ENCODE data around the gene CEP164.
"Not testable (repeated sequence)": the region's sequence is repeated elsewhere in the genome, so short reads cannot be mapped to it uniquely, and the experiment has no call there.

Gene CEP164

GRCh38 chr11:117392001-117392690 lies 64.5 kb downstream of the CEP164 start:
- no peak overlapping the region for H3K4me3 ChIP-seq (ENCODE audit: low read depth, low read length)

- H3K4me3 ChIP-seq (ENCODE audit: low read depth, low read length), result no peak overlapping the region
These were observed 65.3 kb downstream of the CEP164 start for GRCh38 chr11:117392979-117393378.

DNA sequence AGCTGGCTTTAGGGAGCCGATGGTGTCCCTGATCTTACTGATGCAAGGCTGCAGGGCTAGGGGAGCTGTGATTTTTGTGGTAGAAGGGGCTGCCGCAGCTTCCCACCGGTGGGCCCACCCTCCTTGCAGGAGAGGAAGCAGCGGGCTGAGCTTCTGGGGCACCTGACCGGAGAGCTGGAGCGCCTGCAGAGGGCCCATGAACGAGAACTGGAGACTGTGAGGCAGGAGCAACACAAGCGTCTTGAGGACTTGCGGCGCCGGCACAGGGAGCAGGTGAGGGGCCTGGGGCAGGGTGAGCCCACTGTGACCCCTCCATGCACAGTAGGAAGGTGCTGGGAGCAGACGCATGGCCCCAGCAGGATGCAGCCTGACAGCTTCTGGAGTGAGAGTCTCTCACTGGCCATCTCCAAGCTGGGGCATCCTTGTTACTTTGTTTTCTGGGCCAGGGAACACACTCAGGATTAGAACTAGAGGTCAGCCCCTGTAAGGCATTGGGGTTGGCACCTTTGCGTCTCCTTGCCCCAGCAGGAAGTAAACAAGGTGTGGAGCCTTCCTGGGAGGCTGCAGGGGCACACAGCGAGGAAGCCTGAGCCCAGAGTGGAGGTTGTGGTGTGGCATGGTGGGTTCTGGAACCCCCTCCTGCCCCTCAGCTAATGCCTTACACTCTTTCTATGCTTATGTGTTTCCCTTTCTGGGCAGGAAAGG lies 66.7 kb downstream of the CEP164 start:
- no peak overlapping the region for H3K4me3 ChIP-seq (ENCODE audit: low read depth, low read length)

DNA sequence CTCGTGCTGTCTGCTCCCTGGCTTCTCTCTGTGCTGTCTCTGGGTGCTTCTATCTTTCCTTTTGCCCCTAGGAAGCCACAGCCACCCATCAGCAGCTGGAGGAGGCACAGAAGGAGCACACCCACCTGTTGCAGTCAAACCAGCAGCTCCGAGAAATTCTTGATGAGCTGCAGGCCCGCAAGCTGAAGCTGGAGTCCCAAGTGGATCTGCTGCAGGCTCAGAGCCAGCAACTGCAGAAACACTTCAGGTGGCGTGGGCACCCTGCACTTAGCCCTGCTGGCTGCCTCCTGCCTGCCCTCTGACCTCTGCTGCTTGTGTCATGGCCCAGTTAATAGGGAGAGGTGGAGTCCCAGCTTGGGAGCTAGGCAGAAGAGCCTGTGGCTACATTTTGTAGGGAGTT lies 67.8 kb downstream of the CEP164 start:
- H3K4me3 ChIP-seq (ENCODE audit: low read depth, low read length), result no peak overlapping the region

- no peak overlapping the region for H3K4me3 ChIP-seq (ENCODE audit: low read depth, low read length)
These were observed 69.3 kb downstream of the CEP164 start for GRCh38 chr11:117396970-117397369.

DNA sequence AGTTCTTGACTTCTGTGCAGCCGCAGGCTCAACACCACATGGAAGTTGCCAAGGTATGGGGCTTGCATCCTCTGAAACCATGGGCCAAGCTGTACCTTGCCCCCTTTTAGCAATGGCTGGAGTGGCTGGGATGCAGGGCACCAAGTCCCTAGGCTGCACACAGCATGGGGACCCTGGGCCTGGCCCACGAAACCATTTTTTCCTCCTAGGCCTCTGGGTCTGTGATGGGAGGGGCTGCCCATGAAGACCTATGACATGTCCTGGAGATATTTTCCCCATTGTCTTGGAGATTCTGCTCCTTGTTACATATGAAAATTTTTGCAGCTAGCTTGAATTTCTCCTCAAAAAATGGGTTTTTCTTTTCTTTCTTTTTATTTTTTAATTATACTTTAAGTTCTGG lies 71.0 kb downstream of the CEP164 start:
- not testable (repeated sequence) for H3K4me3 ChIP-seq (ENCODE audit: low read depth, low read length)

- H3K4me3 ChIP-seq (ENCODE audit: low read depth, low read length), result not testable (repeated sequence)
These were observed 71.6 kb downstream of the CEP164 start for GRCh38 chr11:117399100-117399840.

GRCh38 chr11:117405898-117406297 lies 78.2 kb downstream of the CEP164 start:
- not testable (repeated sequence) for H3K4me3 ChIP-seq (ENCODE audit: low read depth, low read length)

GRCh38 chr11:117407016-117407415 lies 79.4 kb downstream of the CEP164 start:
- H3K4me3 ChIP-seq (ENCODE audit: low read depth, low read length), result no peak overlapping the region

GRCh38 chr11:117408356-117408755 lies 80.7 kb downstream of the CEP164 start:
- no peak overlapping the region for H3K4me3 ChIP-seq (ENCODE audit: low read depth, low read length)

DNA sequence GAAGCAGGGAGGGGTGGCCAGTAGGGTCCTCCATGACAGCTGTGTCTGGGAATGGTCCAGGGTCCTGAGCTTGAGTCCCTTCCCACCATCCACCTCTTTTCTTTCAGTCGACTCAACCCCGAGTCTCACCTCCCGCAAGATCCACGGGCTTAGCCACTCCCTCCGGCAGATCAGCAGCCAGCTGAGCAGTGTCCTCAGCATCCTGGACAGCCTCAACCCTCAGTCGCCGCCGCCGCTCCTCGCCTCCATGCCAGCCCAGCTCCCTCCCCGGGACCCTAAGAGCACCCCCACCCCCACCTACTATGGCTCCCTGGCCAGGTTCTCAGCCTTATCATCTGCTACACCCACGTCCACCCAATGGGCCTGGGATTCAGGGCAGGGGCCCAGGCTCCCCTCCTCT lies 81.9 kb downstream of the CEP164 start:
- H3K4me3 ChIP-seq (ENCODE audit: low read depth, low read length), result no peak overlapping the region

DNA sequence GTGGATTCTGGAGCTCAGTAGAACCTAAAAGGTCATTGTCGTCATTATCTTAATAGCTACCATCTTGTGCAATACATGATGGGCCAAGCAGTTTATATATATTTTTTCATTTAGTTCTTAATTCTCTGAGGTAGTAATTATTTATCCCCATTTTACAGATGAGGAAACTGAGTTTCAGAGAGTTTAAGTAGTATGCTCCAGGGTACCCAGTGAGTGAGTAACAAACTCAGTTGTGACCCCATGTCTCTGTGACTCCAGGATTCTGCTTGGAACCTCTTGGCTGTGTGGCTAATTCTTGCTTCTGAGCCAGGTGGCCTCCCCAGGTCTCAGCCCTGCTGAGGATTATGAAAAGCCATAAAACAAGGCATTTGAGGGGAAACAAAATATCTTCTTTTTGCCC lies 82.6 kb downstream of the CEP164 start:
- no peak overlapping the region for H3K4me3 ChIP-seq (ENCODE audit: low read depth, low read length)

DNA sequence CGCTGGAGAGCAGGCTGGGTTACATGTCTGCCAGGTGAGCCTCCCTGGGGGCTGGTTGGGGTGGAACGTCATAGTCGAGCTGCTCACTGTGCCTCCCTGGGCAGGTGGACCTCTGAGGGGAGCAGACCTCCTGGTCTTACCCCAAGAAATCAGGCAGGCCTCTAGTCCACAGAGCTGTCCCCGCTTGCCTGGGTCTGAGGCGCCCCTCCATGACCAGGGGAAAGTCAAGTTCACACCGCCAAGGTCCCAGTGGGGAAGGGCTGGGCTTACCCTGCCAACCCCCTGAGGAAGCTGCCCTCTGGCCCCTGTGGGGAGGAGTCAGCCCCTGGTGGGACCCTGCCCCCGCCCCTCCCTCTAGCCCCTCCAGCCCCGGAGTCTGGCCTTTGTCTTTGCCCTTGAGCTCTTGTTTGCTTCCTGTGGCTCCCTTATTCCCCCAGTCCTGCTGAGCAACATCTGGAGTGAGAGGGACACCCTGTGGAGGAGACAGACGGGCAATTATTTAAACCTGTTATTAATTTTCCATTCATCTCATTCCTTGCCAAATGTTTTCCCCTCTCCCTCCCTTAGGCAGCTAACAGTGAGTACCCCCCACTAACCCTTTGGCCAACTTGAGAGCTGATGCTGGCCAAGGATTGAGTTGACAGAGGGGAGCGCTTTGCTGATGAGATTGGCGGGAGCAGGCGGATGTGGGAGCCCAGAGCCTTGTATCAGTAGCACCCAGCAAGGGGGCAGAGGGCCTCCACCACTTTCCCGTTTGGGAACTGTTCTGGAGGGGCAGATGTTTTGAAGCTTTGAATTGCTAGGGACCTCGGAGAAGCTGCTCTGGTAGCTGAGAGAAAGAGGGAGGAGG lies 83.4 kb downstream of the CEP164 start:
- H3K4me3 ChIP-seq (ENCODE audit: low read depth, low read length), result no peak overlapping the region

DNA sequence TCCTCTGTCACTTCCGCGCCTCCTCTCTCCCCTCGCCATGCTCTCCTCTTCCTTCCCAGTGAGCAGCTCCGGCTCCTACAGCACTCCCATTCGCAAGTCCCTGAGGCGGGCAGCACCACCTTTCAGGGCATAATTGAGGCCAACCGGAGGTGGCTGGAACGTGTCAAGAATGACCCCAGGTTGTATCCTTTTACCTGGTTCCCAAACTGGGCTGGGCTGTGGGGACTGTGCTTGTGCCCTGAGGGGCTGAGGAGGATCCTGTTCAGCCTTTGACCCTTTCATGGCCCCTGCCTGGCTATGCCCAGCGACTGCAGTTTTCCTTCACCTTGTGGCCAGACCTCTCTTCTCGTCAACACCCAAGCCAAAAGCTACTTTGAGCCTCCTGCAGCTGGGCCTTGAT lies 84.1 kb downstream of the CEP164 start:
- no peak overlapping the region for H3K4me3 ChIP-seq (ENCODE audit: low read depth, low read length)

GRCh38 chr11:117412176-117412575 lies 84.5 kb downstream of the CEP164 start:
- no peak overlapping the region for H3K4me3 ChIP-seq (ENCODE audit: low read depth, low read length)

GRCh38 chr11:117412653-117413275 lies 85.1 kb downstream of the CEP164 start:
- H3K4me3 ChIP-seq (ENCODE audit: low read depth, low read length), result no peak overlapping the region

DNA sequence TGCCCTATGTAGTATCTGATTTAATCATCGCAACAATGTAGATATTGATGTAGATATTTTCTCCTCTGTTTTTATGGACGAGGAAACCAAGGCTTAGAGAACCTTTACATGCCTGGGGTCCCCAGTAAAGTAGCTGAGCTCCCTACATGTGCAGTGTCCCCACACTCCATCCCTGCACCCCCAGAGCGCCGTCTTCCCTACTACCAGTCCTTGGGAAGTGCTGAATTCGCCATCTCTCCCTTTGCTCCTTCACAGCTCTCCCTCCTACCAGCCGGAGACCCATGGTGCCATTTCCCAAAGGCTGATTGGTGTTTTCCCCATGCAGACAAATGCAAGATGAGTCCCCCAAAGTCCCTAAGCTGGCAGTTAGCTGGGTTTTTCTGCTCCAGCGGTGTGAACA lies 86.0 kb downstream of the CEP164 start:
- H3K4me3 ChIP-seq (ENCODE audit: low read depth, low read length), result no peak overlapping the region

- H3K4me3 ChIP-seq (ENCODE audit: low read depth, low read length), result no peak overlapping the region
These were observed 87.1 kb downstream of the CEP164 start for GRCh38 chr11:117414724-117415123.

DNA sequence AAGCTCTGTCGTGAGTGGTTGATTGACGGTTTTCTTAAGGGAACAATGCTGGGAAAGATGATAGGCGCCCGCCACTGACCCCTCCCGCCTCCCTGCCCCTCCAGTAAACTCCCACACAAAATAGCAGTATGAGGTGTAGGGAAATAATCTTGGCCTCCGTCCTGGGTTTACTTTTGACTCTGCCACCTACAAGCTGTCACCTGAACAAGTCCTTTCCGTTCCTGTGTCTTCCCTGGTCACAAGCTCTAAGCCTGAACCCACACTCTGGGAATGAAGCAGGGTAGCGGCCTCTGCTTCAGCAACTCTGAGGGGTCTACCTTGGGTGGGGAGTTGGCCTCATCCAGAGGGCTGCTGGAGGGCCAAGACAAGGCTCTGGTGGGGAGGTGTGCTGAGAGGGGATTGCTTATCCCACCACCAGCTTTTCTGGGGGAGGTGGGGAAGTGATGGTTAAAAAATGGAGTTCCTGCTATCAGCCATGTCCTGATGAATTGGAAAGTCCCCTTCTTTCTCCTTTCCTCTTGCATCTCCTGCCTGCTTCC lies 87.8 kb downstream of the CEP164 start:
- H3K4me3 ChIP-seq (ENCODE audit: low read depth, low read length), result no peak overlapping the region

DNA sequence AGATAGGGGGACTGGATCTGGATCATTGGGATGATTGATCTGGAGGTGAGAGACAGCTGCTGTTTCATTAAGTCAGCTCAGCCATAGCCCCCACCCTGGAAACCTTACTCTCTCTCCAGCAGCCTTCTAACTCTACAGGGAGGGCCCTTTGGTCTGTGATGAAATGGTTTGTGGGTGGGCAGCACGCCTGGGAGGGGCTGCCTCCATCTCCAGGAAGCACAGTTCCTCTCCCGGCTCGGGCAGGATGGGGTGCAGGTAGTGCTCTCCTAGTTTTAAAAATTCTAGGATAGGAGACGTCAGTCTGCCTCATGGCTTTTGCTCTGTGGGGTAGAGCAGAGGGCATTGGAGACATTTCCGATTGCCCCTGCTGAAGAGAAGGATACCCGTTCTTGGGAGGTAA lies 89.7 kb downstream of the CEP164 start:
- no peak overlapping the region for H3K4me3 ChIP-seq (ENCODE audit: low read depth, low read length)
